ENCODE data around the gene SARNP. TPM values are rescaled to one million over a fixed set of nuclear protein-coding genes. Genes with fewer than 3 reads are reported as not detected.
A peak's percentile ranks its signal among the peaks of the same experiment; 100 is the strongest.
"Not testable (repeated sequence)": the region's sequence is repeated elsewhere in the genome, so short reads cannot be mapped to it uniquely, and the experiment has no call there.

SARNP gene
- total RNA-seq, 1 donor from 2014 or later = 66.4 TPM

DNA sequence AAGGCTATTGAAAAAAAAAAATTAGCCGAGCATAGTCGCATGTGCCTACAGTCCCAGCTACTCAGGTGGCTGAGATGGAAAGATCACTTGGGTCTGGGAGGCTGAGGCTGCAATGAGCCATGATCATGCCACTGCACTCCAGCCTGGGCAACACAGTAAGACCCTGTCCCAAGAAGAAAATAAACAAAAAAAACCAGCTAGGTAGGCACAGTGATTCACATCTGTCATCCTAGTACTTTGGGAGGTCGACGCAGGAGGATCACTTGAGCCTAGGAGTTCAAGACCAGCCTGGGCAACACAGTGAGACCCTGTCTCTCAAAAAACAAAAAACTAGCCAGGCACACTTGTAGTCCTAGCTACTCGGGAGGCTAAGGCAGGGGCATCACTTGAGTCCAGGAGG is 8.2 kb downstream of the SARNP start:
- DNase-seq (ENCODE audit: low spot score in 2 of 2) (no peak), FAIRE-seq (no peak)

DNA sequence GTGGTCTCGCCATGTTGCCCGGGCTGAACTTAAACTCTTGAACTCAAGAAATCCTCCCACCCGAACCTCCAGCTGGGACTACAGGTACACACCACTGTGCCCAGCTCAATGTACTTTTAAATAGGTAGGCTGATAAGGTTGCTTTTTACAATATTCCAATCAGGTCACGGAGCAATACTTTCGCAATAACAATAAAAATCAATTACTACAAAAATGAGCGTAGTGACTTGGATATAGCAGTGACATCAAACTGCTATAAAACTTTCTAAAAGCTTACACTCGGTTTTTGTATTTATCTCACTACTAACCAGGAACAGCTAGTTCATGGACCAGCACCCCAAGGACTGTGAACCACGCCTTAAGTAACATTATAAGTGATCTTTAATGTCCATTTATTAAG is 10.5 kb downstream of the SARNP start:
- DNase-seq (ENCODE audit: low spot score in 2 of 2) = no peak

DNA sequence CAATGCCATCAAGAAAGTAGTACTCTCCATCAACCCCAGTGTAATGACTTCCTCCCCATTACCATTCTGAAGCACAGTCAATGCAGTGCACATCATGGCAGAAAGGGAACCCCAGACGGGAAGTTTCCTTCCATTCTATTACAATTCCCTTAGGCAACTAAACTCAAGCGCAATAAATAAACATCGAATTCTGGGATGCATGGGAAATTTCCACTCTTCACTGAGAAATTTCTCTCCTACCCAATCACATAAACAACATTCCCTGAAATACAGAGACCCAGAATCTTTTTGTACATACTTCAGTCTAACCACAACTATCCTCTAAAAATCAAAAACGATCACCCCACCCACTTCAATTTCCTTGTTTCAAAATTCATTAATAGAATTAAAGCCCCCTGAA is 20.0 kb downstream of the SARNP start:
- no peak for DNase-seq (ENCODE audit: low spot score in 2 of 2)
- FAIRE-seq = no peak

More for the DNA sequence above, 10.5 kb downstream of the SARNP start:
- no peak for FAIRE-seq

DNA sequence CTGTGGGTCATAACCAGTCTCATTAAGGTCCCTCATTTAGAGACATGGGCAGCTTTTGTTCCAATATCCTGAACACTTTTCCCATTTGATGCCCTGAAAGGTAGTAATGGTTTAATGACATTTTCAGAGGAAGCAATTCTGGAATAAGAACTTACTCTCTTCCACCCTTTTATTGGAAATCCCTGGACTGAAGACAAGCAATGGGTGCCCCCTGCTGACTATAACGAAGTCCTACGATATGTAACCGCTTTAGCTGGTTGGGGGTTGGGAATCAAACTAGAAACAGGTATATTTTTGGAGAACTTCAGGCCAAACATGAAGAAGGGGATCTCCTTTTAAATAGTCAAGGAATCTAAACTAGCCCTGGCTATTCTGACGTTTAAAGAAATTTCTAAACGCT is 20.5 kb downstream of the SARNP start:
- DNase-seq (ENCODE audit: low spot score in 2 of 2) (peak; percentile 24 to 38), FAIRE-seq (no peak)

DNA sequence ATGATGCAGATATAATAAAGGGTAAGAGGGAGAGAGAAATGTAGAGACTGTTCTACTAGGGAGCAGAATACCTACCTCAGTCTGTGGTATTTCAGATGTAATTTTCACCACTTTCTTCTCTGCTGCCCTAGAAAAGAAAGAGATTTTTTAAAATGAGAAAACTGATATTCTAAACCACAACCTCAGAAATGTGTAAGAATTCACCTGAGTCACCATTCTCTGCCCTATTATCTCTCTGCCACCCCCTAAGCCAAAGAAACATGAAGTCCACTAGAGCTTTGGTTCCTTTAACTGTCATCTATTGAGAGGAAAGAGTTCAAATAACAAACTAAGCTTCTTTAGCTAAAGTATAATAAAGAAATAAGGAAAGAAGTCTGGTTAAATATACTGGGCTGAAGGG is 21.6 kb downstream of the SARNP start:
- no peak for DNase-seq (ENCODE audit: low spot score in 2 of 2)
- FAIRE-seq = no peak

DNA sequence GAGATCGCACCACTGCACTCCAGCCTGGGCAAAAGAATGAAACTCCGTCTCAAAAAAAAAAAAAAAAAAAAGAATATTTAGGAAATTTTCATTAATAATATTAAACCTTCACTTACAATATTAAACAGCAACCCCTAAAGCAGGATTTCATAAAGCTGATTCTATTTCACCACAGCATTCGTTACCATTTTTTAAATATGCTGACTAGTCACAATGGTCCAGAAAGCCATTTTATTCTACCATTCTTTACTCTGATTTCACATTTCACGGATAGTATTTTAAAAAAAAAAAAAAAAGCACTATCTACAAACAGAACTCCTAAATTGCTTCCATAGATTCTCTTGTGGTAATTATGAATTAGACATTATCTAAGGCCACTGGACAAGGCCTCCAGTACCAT is 27.6 kb downstream of the SARNP start:
- DNase-seq (ENCODE audit: low spot score in 2 of 2) (no peak), FAIRE-seq (no peak)

DNA sequence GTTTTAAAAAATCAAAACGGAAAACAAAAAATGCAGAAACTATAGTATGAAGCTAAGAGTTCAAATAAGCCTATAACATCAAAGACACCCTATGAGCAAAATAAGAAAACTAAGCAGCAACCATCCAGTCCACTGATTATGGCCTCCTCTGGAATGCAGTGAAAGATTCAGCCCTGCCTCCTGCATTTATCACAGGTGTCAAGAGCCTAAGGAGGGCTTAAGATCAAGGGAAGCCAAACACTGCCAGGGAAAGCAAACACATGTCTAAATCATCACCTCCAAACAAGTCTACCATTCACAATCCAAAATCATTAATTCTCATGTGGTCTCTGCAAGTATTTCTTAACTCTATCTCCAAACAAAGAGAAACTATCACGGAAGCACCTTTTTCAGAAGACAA is 28.4 kb downstream of the SARNP start:
- FAIRE-seq = no peak

DNA sequence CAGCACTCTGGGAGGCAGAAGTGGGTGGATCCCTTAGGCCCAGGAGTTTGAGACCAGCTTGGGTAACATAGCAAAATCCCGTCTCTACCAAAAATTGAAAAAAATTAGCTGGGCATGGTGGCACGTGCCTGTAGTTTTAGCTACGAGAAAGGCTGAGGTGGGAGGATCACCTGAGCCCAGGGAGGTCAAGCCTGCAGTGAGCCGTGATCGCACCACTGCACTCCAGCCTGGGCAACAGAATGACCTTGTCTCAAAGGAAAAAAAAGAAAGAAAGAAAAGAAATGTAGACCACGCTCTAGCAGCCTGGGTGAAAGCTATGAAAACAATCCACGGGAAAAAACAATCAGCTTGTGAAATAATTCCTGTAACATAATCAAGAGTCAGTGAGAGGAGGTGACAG is 29.0 kb downstream of the SARNP start:
- FAIRE-seq (no peak), DNase-seq (ENCODE audit: low spot score in 2 of 2) (no peak)

More for the DNA sequence above, 28.4 kb downstream of the SARNP start:
- no peak for DNase-seq (ENCODE audit: low spot score in 2 of 2)

DNA sequence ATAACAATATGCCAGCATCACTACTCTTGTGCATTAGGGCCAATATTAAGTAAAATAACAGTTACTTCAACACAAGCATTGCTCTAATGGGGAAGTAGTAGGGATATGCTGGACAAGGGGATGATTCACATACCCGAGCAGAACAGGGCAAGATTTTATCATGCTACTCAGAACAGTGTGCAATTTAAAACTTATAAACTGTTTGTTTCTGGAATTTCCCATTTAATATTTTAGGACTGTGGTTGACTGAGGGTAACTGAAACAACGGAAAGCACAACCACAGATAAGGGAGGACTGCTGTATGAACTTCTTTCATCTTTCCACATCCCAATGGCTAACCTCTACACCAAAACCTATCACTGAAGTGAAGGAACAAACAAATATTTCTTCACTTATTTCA is 36.8 kb downstream of the SARNP start:
- FAIRE-seq = no peak

DNA sequence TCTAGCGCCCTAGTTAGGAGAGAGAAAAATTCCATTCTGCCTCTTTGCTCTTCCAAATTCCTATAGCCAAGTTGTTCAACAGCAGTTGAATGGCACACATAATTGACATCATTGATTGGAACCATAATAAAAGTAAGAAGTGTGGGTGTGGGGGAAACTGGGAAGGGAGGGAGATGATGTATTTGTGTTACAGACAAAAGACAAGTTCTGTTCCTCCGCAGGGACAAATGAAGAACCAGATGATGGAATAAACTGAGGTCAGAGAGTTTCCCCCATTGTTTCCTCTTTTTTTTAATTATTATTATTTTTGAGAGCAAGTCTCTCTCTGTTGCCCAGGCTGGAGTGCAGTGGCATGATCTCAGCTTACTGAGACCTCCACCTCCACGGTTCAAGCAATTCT is 39.7 kb downstream of the SARNP start:
- FAIRE-seq = no peak

More for the DNA sequence above, 36.8 kb downstream of the SARNP start:
- DNase-seq (ENCODE audit: low spot score in 2 of 2) = no peak

DNA sequence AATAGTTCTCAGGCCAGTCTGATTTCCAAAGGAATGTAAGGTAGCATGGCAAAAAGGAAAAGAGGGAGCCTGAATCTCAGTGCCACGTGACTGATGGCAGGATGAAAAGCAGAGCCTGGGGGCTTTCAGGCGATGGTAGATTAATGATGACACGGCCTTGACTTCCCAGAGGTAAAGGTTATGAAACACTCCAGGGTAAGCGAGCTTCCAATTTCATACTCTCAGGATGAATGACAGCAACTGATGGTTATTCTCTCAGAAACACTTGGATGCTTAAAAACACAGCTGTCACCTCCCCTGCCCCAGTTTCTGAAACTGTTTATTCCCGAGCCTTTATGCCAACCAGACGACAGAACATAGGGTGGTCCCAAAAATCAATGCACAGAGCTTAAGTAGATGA is 45.8 kb downstream of the SARNP start:
- FAIRE-seq = no peak
- no peak for DNase-seq (ENCODE audit: low spot score in 2 of 2)

More for the DNA sequence above, 39.7 kb downstream of the SARNP start:
- DNase-seq (ENCODE audit: low spot score in 2 of 2) = no peak

DNA sequence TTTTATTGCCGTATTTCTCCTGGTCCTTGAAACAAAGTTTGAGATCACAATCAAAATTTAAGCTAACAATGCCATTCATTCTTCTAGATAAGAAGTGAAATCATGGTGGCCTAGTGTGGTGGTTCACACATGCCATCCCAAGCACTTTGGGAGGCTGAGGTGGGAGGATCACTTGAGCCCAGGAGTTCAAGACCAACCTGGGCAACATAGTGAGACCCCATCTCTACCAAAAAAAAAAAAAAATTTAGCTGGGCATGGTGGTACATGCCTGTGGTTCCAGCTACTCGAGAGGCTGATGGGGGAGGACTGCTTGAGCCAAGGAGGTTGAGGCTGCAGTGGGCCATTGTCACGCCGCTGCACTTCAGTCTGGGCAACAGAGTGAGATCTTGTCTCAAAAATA is 50.4 kb downstream of the SARNP start:
- no peak for DNase-seq (ENCODE audit: low spot score in 2 of 2)
- FAIRE-seq = no peak

DNA sequence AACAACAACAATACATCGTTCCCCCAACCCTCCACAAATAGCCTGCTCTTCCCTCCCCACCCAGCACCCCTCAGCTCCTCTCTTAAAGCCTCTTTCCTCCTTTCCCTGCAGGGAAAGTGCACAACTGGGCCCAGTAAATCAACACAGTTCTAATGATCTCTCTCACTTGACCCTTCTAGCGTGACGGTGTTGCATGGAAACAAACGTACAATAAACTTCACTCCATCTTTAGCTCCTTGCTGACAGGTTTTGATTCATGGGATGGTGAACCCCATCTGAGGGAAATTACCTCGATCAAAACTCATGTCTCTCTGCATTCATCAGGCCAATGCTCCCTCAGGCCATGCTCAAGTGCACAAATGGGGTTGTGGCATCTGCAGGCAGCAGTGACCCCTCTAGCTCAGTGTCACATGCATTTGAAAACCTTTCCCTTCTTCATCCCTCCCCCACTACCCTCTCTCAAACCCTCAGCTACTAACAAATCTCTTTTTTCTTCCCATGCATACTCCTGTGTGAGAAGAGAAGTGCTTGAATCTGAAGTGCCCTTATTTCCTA is 51.7 kb downstream of the SARNP start:
- no peak for FAIRE-seq

DNA sequence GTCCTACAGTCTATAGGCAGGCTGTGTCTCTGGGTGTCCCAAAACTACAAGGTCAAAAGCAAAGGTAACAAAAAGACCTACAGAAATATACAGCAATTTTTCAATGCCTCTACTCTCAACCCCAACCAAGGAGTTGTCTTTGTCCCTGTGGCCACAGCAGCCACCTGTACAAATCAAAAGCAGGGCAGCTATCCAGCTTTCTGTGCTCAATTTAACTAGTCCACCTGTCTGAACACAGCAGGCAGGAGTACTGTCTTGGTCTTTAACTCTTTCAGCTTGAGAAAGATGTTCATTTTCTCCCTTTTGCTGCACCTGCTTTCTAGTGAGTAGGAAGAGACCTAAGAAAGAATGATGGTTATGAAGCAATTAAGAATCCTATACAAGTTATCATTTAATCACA is 54.9 kb downstream of the SARNP start:
- no peak for FAIRE-seq
- no peak for DNase-seq (ENCODE audit: low spot score in 2 of 2)

More for the DNA sequence above, 51.7 kb downstream of the SARNP start:
- no peak for DNase-seq (ENCODE audit: low spot score in 2 of 2)

DNA sequence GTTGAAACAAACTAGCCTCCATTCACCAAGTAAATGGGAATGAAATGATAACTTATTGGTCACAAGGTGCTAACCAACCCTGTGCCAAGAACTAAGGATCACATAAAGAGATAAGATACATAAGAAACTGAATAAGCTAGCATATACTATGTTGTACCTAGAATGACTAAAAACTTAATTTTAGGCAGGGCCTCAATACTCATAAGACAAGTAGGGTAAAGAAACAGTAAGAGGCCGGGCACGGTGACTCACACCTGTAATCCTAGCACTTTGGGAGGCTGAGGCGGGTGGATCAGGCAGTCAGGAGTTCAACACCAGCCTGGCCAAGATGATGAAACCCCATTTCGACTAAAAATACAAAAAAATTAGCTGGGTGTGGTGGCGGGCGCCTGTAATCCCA is 56.9 kb downstream of the SARNP start:
- FAIRE-seq (no peak), DNase-seq (ENCODE audit: low spot score in 2 of 2) (no peak)

DNA sequence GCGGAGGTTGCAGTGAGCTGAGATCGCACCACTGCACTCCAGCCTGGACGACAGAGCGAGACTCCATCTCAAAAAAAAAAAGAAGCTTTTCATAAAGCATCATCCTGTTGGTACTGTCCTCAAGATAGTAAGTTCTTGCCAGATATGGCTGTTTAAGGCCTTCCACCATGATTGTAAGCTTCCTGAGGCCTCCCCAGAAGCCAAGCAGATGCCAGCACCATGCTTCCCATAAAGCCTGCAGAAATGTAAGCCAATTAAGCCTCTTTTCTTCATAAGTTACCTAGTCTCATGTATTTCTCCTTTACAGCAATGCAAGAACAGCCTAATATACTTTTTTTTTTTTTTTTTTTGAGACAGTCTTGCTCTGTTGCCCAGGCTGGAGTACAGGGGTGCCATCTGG is 58.9 kb downstream of the SARNP start:
- not testable (repeated sequence) for FAIRE-seq; DNase-seq (ENCODE audit: low spot score in 2 of 2)

DNA sequence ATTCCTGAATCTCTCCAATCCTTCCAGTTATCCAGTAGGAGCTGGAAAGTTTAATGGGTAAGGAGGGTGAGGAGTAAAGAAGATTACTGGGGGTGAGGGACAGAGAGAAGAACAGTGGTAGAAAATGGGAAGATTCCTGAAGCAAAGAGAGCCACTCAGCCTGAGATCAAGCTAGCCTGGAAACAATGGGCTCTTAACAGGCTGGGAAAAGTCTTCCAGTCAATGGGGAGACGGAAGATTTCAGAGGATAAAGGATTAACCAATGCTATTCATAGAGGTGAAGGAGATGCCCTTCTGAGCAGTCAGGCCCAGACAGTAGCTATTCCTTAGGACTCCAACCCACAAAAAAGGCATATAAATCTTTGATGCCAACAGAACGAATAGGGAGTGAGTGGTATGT is 59.8 kb downstream of the SARNP start:
- no peak for FAIRE-seq
- DNase-seq (ENCODE audit: low spot score in 2 of 2) = no peak

DNA sequence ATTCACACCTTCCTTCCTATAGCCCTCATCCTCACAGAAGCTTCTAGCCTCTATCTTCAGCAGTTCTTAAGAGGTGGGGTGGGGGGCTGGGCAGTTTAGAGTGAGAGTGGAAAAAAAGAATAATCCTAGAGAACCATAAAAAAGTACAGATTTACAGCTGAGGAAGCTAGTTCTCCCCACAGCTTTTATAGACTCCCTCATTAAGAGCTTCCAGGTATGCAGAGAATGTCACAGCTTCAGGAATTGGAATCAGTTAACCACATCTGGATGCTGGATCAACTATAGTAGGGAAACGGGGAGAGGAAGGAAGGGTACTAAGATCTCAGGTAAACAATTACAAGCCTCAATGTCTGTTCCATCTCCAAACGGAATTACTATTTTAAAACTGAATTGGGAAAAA is 62.3 kb downstream of the SARNP start:
- FAIRE-seq (no peak), DNase-seq (ENCODE audit: low spot score in 2 of 2) (no peak)

DNA sequence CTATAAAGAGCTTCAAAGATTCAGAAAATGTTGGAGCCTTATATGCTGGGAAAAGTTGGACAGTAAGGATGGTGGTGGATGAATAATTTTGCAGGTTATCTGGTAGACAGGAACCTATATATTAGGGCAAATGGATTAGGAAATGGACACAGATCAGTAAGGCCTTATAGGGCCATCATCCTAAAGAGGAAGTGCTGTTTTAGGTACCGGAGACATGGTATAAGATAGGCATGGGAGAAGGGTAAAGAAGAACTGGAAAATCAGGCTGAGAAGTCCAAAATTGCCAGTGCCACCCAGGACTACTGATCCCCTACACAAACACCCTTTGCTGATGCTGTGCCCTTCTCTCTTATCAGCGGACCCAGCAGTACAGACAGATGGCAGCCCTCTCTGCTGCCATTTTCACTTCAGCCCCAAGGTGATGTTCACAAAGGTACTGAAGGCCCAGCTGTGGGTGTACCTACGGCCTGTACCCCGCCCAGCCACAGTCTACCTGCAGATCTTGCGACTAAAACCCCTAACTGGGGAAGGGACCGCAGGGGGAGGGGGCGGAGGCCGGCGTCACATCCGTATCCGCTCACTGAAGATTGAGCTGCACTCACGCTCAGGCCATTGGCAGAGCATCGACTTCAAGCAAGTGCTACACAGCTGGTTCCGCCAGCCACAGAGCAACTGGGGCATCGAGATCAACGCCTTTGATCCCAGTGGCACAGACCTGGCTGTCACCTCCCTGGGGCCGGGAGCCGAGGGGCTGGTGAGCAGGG is 69.1 kb downstream of the SARNP start:
- DNase-seq (ENCODE audit: low spot score in 2 of 2) (no peak), FAIRE-seq (no peak)

DNA sequence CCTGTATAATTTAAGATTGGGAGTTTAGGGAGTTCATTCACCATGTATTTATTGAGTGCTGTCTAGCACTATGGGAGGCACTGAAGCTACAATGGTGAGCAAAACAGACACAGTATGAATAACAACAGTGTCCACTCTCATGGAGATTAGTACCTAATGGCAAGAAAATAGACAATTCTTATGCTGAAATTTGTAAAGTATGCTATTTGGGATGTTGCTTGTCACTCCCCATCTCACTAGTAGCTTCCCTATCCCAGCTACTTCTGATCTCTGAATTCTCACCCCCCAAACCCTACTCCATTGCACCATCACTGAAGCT is 70.7 kb downstream of the SARNP start:
- FAIRE-seq (no peak), DNase-seq (ENCODE audit: low spot score in 2 of 2) (no peak)

DNA sequence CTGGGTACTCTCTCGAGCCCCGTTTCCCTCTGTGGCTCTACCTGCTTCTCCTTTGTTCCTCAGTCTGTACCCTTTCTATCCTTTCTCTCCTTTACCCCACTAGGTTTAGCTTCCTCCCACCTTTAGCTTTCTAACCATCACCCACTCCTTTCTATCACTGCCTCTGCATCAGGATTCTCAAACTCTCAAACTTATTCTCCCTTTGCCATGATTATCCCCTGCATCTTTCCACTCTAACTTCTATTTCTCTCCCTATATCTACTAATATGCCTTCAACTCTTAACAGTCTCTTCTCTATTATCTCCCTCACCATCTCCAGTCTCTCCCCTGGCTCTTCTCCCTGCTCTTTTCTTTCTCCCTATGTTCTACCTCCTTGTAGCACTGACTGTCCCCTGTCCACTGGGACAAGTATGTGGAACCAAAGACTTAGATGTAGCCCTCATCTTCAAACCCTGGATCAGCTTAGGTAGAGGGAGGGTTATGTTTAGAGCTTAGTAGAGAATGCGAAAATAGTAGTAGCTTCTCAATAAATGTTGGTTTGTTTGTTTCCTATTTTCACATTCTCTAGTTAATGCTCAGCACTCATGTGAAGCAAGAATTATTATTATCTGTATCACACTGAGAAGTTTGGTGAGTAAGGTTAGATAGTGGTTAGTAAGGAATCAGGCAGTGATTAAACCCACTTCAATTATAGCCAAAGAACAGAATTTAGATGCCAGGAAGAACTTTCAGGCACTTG is 71.2 kb downstream of the SARNP start:
- FAIRE-seq (no peak), DNase-seq (ENCODE audit: low spot score in 2 of 2) (no peak)
